ENCODE results near the gene F5.

F5 gene

GRCh38 chr1:169586395-169587255 lies at the start of gene F5:
TSS of gene F5 (minus strand) at chr1:169586481. CDS start at chr1:169586386, 95 bp downstream.
- peak; percentile 65 for DNase-seq

GRCh38 chr1:169634877-169635276 lies 48.6 kb upstream of the F5 start:
- no peak for DNase-seq

- DNase-seq: no peak
Measured at GRCh38 chr1:169634145-169634544, 47.9 kb upstream of the F5 start.

- no peak for DNase-seq
Measured at GRCh38 chr1:169631249-169631648, 45.0 kb upstream of the F5 start.

- DNase-seq: no peak
Measured at GRCh38 chr1:169630006-169630405, 43.7 kb upstream of the F5 start, which contains the start of gene SELP. TSS of gene SELP (minus strand) at chr1:169630124. CDS start at chr1:169630074, 50 bp downstream.

GRCh38 chr1:169624912-169625311 lies 38.6 kb upstream of the F5 start:
- DNase-seq: no peak

- no peak for DNase-seq
Measured at GRCh38 chr1:169624122-169624521, 37.8 kb upstream of the F5 start.

- DNase-seq: no peak
Measured at GRCh38 chr1:169623132-169623926, 37.0 kb upstream of the F5 start.

- DNase-seq: no peak
Measured at GRCh38 chr1:169620565-169620964, 34.3 kb upstream of the F5 start.

- DNase-seq: no peak
Measured at GRCh38 chr1:169618367-169618766, 32.1 kb upstream of the F5 start.

- DNase-seq: no peak
Measured at GRCh38 chr1:169615803-169616202, 29.5 kb upstream of the F5 start.

- no peak for DNase-seq
Measured at GRCh38 chr1:169610858-169611257, 24.6 kb upstream of the F5 start.

- DNase-seq: no peak
Measured at GRCh38 chr1:169610108-169610507, 23.8 kb upstream of the F5 start.

- DNase-seq: no peak
Measured at GRCh38 chr1:169608226-169608625, 21.9 kb upstream of the F5 start.

GRCh38 chr1:169604781-169605560 lies 18.7 kb upstream of the F5 start:
- peak; percentile 48 for DNase-seq

- DNase-seq: no peak
Measured at GRCh38 chr1:169601096-169601881, 15.0 kb upstream of the F5 start.

GRCh38 chr1:169595764-169596711 lies 9.8 kb upstream of the F5 start:
- DNase-seq: peak; percentile 20

GRCh38 chr1:169594391-169594790 lies 8.1 kb upstream of the F5 start:
- no peak for DNase-seq

- no peak for DNase-seq
Measured at GRCh38 chr1:169590932-169591331, 4.7 kb upstream of the F5 start.

GRCh38 chr1:169588785-169589485 lies 2.7 kb upstream of the F5 start:
- no peak for DNase-seq
